Measurements from ENCODE around the gene ACBD6. TPM values are rescaled to one million over a fixed set of nuclear protein-coding genes. Genes with fewer than 3 reads are reported as not detected.

Gene ACBD6
- total RNA-seq, 4 donors from 2014 or later, result 33.3 to 44.0 (median 42.6) TPM

DNA sequence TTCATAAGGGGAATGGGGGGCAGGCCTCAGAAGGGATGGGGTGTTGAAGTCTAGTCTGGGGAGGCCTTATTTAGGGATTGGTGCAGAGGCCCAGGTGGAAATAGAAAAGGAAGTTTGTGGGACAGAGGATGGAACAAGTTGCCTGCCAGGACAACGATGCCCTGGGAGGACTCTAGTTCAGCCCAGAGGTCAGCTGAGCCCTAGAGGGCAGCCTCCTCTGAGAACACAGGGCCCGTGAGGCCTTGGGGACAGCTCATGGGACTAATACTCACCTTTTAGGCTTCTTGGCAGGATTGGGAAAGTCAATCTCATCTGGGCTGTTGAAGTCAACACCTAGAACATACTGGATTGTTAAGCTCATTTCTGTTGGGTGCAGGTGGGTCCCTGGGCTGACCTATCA, 229.3 kb downstream of the ACBD6 start:
- no peak for DNase-seq (ENCODE audit: extremely low spot score)
- Histone ChIP-seq H3K4me1 (no peaks in the 10 kb centered on the region), H3K4me3 (no peak overlapping the region), H3K27ac (replicated peaks in 1 of 4) (no peak overlapping the region), H3K9me3 (no peaks in the 10 kb centered on the region), H3K36me3 (peaks cover 5 to 31% (median 12%) of the 10 kb centered on the region in 4 donors), H3K27me3 (no peaks in the 10 kb centered on the region)
- intact Hi-C loops (cut with DNase I), result no loop called here
- TF ChIP-seq EP300 (IDR thresholded peaks at IDR 0.05) (no peak), POLR2A (IDR thresholded peaks at IDR 0.05; ENCODE audit: low read depth) (no peak), POLR2AphosphoS5 (IDR thresholded peaks at IDR 0.05) (no peak)
- TF ChIP-seq, protein P1, sequence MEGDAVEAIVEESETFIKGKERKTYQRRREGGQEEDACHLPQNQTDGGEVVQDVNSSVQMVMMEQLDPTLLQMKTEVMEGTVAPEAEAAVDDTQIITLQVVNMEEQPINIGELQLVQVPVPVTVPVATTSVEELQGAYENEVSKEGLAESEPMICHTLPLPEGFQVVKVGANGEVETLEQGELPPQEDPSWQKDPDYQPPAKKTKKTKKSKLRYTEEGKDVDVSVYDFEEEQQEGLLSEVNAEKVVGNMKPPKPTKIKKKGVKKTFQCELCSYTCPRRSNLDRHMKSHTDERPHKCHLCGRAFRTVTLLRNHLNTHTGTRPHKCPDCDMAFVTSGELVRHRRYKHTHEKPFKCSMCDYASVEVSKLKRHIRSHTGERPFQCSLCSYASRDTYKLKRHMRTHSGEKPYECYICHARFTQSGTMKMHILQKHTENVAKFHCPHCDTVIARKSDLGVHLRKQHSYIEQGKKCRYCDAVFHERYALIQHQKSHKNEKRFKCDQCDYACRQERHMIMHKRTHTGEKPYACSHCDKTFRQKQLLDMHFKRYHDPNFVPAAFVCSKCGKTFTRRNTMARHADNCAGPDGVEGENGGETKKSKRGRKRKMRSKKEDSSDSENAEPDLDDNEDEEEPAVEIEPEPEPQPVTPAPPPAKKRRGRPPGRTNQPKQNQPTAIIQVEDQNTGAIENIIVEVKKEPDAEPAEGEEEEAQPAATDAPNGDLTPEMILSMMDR (IDR thresholded peaks at IDR 0.05), result no peak
- WGBS, result 86% methylated on average over 1 of the region's 2 CpGs

DNA sequence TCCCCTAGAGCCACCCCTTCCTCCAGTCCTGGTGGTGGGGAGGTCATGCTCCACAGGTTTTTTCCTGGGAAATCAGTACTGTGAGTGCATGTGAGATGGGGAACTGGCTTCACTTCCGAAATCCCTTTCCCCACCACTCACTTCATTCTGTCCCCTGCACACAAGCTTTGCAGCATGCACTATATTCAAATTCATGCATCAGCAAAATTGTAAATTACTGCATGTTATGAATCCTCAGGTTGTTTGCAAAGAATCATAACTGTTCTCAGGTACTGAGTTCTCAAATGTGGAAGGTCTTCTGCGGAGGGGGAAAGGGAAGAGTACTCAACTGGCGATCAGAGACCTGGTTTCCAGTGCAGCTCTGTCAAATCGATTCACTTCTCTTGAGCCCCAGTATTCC, 230.0 kb downstream of the ACBD6 start:
- H3K4me3 ChIP-seq, result no peak overlapping the region
- TF ChIP-seq POLR2AphosphoS5 (IDR thresholded peaks at IDR 0.05), result no peak
- TF ChIP-seq EP300 (IDR thresholded peaks at IDR 0.05), result no peak
- TF ChIP-seq, protein P1 (IDR thresholded peaks at IDR 0.05), result no peak
- no peak for TF ChIP-seq POLR2A (IDR thresholded peaks at IDR 0.05; ENCODE audit: low read depth)
- no peak for DNase-seq (ENCODE audit: extremely low spot score)
- 94% methylated on average over 4 of the region's 4 CpGs for WGBS
- intact Hi-C loops (cut with DNase I), result no loop called here
- H3K27ac ChIP-seq (replicated peaks in 1 of 4), result no peak overlapping the region
- no peaks in the 10 kb centered on the region for H3K27me3 ChIP-seq
- H3K4me1 ChIP-seq, result no peaks in the 10 kb centered on the region
- no peaks in the 10 kb centered on the region for H3K9me3 ChIP-seq
- peaks cover 5 to 31% (median 12%) of the 10 kb centered on the region in 4 donors for H3K36me3 ChIP-seq

DNA sequence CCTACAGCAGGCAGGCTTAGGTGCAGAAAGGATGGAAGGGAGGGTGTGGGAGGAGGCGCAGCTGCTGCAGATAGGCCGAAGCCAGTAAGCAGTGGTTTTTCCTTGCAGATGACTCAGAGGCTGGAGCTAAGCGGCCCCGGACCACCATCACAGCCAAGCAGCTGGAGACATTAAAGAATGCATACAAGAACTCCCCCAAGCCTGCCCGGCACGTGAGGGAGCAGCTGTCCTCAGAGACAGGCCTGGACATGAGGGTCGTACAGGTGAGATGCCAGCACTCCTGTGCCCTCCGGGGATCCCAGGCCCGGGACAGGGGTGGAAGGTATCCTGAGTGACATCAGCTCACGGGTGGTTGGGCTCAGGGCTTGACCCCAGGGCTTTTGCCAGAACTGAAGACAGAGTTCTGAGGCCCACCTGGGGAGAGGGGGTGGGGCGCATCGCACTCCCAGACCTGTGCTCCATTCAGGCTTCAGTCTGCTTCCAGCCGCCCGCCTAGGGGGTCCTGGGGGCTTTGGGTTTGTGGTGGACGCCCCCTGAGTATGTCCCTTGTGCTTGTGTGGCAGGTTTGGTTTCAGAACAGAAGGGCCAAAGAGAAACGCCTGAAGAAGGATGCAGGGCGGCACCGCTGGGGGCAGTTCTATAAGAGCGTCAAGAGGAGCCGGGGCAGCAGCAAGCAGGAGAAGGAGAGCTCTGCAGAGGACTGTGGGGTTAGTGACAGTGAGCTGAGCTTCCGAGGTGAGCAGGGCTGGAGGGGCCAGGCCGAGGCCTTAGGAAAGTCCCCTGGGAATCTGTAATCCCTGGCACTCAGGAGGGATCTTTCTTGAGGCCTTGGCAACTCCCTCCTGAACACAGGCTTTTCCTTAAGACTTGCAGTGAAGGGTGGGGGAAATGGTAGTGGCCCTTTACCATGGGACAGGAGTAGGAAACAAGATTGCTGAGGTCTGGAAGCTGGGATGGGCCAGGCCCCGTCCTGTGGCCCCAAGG, 230.8 kb downstream of the ACBD6 start:
- intact Hi-C loops (cut with DNase I), result no loop called here
- Histone ChIP-seq H3K4me1 (no peaks in the 10 kb centered on the region), H3K27ac (replicated peaks in 1 of 4) (no peak overlapping the region), H3K36me3 (peaks cover 5 to 31% (median 12%) of the 10 kb centered on the region in 4 donors), H3K9me3 (no peaks in the 10 kb centered on the region), H3K4me3 (no peak overlapping the region), H3K27me3 (no peaks in the 10 kb centered on the region)
- no peak for DNase-seq (ENCODE audit: extremely low spot score)
- 84% methylated on average over 19 of the region's 23 CpGs for WGBS
- TF ChIP-seq EP300 (IDR thresholded peaks at IDR 0.05), result no peak
- no peak for TF ChIP-seq POLR2A (IDR thresholded peaks at IDR 0.05; ENCODE audit: low read depth)
- TF ChIP-seq, protein P1 (IDR thresholded peaks at IDR 0.05), result no peak
- no peak for TF ChIP-seq POLR2AphosphoS5 (IDR thresholded peaks at IDR 0.05)

DNA sequence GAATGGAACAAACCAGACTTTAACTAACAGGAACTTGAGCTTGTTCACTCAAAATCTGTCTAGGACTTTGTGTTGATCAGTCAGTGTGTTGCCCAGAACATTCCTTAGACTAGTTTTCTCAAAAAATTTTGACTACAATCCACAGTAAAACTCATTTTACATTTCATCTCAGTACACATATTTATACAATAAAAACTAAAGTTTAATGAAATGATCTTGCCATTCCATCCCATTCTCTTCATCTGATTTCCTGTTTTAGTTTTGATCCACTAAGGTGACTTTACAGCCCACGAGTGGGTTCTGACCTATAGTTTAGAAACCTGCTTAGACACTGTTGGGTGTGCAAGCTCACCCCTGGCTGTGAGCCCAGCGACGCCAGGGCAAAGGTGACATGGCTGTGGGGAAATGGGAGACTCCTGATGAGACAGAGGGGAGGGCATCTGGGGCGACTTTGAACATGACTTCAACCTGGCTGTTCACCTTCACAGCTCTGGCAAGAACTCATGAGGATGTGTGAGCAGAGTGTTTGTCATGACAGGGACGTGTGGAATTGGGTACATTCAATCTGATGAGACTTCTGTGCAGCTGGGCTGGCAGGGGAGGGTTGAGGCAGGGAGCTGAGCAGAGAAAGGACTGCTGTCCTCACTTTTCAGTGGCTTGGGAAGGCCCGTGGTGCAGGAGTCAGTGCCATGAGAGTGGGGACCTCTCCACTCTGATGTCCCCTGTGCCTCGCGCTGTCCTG, 231.7 kb downstream of the ACBD6 start:
- intact Hi-C loops (cut with DNase I), result no loop called here
- no peak for DNase-seq (ENCODE audit: extremely low spot score)
- H3K27me3 ChIP-seq, result no peaks in the 10 kb centered on the region
- no peaks in the 10 kb centered on the region for H3K4me1 ChIP-seq
- H3K36me3 ChIP-seq, result peaks cover 5 to 29% (median 9%) of the 10 kb centered on the region in 4 donors
- WGBS, result 82% methylated on average over 6 of the region's 8 CpGs
- H3K9me3 ChIP-seq, result no peaks in the 10 kb centered on the region
- H3K4me3 ChIP-seq, result no peak overlapping the region
- H3K27ac ChIP-seq (replicated peaks in 1 of 4), result no peak overlapping the region
- no peak for TF ChIP-seq EP300 (IDR thresholded peaks at IDR 0.05)
